Measurements from ENCODE around the gene KLC1. TPM values are rescaled to one million over a fixed set of nuclear protein-coding genes. Genes with fewer than 3 reads are reported as not detected.

KLC1 gene
- polyA plus RNA-seq, 3 donors = 96.5 to 146 (median 145) TPM

DNA sequence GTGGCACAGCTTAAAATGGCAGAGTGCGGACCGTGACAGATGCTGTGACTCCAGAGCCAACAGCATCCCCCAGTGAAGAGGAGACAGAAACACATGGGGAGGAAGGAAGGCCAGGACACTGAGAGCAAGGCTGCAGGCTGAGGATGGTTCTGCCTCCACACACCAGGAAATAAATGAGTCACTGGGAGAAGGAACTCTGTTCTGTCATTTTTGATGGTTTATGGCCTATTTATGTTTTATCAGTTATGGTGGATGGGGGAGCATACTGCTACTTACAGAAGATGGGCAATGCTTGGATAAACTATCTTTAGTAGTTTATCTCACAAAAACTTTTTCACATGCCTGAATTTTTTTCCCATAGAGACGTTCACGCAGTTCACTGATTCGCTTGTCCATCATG, 120.4 kb downstream of the KLC1 start:
- DNase-seq = no peak

DNA sequence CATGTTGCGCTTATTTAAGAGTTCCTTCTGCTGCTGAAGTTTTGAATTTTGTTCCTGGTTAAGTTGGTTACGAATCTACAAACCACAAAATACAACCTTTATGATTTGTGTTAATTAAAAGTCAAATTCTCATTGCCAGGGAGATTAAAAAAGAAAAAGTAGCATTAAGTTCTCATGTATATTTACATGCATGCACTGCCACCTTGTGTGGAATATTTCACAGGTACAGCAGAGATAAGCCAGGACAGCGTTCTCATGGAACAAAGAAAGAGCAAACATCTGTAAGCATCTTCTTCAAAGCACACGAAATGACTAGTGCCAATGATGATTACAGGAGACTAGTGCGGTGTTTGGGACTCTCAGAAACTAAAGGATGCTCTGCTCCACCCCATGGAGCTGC, 120.8 kb downstream of the KLC1 start:
- no peak for DNase-seq

Other genes with a start within 250 kb of the KLC1 start
- 100 to 1,000 TPM in 2 of 3 donors, 10 to 100 TPM in 1; 92.0 to 135 (median 103) TPM for gene MARK3, start 243.8 kb upstream of the KLC1 start, polyA plus RNA-seq (ENCODE audit: insufficient read length in 3 of 3)
- 100 to 1,000 TPM; 185 to 228 (median 194) TPM for gene CKB, start 106.4 kb upstream of the KLC1 start, polyA plus RNA-seq (ENCODE audit: insufficient read length in 3 of 3)
- 10 to 100 TPM in 1 of 3 donors, 1 to 10 TPM in 2; 8.9 to 10.5 (median 9.1) TPM for gene TRMT61A, start 100.0 kb upstream of the KLC1 start, polyA plus RNA-seq (ENCODE audit: insufficient read length in 3 of 3)
- gene BAG5, start 66.6 kb upstream of the KLC1 start, polyA plus RNA-seq (ENCODE audit: insufficient read length in 3 of 3) = 10 to 100 TPM; 28.2 to 31.6 (median 28.9) TPM
- 10 to 100 TPM; 37.8 to 43.5 (median 43.4) TPM for gene COA8, start 66.3 kb upstream of the KLC1 start, polyA plus RNA-seq (ENCODE audit: insufficient read length in 3 of 3)
- 10 to 100 TPM; 15.5 to 23.1 (median 21.1) TPM for gene XRCC3, start 86.2 kb downstream of the KLC1 start, polyA plus RNA-seq (ENCODE audit: insufficient read length in 3 of 3)
- 10 to 100 TPM; 56.2 to 61.2 (median 59.7) TPM for gene ZFYVE21, start 86.6 kb downstream of the KLC1 start, polyA plus RNA-seq (ENCODE audit: insufficient read length in 3 of 3)
- gene PPP1R13B, start 218.4 kb downstream of the KLC1 start, polyA plus RNA-seq (ENCODE audit: insufficient read length in 3 of 3) = 10 to 100 TPM; 29.6 to 43.6 (median 41.0) TPM